Measurements from ENCODE around the gene ISLR. TPM values are rescaled to one million over a fixed set of nuclear protein-coding genes. Genes with fewer than 3 reads are reported as not detected.

ISLR gene
- polyA plus RNA-seq, 4 donors: 57.4 to 515 (median 72.8) TPM

DNA sequence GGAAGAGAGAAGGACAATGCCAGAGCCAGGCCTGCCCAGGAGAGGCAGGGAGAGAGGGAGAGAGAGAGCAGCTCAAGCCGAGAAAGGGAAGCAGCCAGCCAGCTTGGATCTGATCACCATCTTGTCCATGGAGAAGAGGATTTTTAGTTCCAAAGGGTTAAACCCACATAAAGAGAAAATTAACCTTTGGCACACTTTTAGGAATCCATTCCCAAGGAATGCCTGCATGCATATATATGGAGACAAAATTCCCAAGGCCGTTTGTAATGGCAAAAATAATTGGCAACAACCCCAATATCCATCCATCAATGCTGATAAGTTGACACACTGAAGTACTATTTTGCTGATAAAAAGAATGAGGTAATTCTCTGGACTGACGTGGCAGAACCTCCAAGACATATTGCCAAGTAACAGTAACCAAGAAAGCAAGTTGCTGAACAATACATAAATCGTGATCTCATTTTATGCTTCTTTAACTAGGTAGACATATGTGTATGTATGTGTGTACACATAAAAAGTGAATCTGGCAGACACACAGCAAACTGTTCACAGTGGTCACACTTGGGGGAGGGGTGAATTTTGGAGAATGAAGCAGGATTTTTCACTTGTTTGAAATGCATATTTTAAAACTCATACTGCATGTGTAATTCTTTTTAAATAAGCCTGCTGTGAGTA is 36.6 kb downstream of the ISLR start:
- no peak for DNase-seq (ENCODE audit: low read depth in 4 of 4, low spot score in 3 of 4)

DNA sequence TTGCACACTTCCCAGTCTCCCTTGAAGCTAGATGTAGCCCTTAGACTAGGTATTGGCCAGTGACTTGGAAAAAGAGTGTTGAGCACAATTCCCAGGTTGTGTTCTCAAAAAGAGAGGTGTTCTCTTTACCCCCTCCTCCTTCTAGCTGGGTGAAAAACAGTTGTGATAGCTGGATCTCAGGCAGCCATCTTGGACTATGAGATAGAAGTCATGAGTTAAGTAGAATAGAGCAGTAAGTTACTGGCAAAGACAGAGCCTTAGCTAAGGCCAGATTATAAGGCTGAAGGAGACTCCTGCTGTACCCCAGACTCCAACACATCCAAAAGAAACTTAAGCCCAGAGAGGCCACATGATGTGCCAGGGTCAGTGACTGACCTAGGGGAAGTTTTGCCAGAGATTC is 37.2 kb downstream of the ISLR start:
- no peak for DNase-seq (ENCODE audit: low read depth in 4 of 4, low spot score in 3 of 4)

DNA sequence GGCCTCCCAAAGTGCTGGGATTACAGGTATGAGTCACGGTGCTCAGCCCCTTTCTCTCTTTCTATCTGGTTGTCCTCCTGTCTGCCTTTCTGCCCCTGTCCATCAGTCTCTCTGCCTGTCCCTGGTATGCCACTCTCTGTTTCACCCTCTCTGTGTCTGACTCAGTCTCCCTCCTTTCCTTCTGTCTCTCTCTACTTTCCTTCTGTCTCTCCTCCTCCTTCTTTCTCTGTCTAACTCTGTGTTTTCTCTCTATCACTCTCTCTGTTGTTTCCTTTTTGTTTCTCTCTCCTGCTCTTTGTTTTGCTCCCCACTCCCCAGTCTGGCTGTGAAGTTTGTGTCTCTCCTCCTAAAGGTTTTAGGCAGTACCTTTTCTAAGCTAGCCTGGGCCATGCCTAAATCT is 38.1 kb downstream of the ISLR start:
- DNase-seq (ENCODE audit: low read depth in 4 of 4, low spot score in 3 of 4): no peak

DNA sequence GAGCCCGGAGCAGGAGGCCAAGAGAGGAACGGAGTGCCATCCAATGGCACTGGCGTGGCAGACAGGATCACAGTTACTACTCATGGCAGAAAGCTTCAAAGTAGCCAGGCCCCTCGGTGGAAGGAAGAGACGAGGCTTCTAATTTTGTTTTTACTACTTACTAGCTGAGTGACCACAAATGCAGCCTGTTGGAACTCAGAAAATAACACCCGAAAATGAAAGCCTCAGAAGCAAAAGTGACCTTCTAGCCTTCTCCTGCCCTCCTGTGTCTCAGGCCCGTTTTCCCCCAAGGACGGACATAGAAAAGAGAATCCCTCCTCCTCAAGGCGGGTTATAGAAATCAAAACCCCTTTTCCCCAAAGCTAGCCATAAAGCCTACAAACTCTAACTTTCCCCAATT is 39.0 kb downstream of the ISLR start:
- DNase-seq (ENCODE audit: low read depth in 4 of 4, low spot score in 3 of 4): no peak

DNA sequence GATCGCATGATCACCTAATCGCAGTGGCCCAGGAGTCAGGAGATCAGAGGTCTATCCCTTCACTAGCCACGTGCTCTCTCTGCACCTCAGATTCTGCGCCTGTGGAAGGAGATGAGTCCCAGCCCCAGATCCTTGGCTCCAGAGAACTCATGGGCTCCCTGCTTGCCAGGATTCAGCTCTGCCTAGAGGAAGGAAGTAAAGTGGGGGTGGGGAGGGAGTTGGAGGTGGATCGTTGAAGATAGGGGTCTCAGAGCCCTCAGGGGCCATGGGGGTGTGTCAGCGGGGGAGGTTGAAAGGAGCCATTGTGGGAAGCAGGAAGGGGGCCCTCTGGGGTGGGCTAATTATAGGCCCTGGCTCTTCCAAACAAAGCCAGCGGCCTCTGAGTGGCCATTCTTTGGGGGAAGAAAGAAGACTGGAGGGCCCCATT is 40.4 kb downstream of the ISLR start:
- no peak for DNase-seq (ENCODE audit: low read depth in 4 of 4, low spot score in 3 of 4)

DNA sequence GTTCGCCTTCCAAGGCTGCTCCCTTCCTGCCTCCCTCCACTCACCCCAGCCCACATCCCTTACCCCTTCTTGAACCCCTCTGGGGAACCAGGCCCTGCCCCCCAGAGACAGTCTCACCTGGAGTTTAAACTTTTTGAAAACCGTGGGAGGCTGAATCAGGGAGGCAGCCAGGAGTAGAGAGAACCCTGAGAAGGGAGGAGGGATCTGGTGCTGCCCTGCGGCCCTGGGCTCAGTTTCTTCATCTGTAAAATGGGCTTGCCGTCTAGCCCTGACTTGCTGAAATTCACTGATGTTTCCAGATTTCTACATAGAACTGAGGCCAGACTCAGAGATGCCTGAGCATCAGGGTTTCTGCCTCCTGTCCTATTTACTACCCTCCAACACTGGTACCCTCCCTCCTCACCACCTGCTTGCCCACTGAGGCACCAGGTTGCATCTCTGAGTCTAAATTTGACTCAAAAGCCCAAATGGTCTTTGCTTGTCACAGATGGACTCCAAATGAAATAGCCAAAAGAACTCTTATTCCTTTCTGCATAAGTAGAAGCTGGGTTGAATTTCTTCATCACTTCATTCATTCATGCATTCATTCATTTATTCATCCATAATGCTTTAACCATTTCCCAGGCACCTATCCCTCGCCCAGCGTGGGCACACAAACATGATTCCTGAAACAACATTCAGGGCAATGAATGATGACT is 41.0 kb downstream of the ISLR start:
- no peak for DNase-seq (ENCODE audit: low read depth in 4 of 4, low spot score in 3 of 4)

DNA sequence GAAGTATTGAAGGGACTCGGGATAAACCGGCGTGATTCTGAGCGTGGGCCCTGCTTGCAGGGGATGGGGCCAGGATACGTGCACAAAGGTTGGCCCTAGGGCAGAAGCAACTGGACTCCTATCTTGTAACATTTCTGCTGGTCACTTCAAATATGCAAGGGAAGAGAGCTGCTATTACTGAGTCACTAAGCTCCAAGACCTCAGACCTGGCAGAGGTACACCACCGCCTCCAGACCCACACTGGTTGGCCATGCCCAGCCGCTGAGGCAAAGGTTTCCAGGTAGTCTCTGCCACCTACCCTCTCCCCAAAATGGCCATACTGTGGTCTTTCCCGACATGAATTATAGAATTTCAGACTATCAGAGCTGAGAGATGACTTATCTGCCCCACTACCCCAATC is 42.4 kb downstream of the ISLR start:
- DNase-seq (ENCODE audit: low read depth in 4 of 4, low spot score in 3 of 4): no peak

DNA sequence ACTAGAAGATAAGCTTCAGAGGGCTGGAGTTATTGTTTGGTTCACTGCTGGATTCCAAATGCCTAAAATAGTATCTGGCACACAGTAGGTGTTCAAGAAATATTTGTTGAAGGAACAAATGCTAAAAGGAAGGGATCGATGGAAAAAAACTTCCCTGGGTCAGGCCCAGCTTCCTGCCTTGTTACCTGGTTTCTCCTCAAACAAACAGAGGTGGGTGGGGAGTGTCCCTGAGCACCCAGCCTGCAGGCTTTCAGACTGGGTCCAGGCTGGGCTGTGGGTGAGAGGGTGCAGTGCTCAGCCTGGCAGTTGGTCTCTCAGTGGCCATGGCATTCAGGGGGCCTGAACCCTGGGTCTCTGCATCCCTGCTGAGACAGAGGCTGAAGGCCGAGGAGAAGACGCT is 43.4 kb downstream of the ISLR start:
- DNase-seq (ENCODE audit: low read depth in 4 of 4, low spot score in 3 of 4): no peak

DNA sequence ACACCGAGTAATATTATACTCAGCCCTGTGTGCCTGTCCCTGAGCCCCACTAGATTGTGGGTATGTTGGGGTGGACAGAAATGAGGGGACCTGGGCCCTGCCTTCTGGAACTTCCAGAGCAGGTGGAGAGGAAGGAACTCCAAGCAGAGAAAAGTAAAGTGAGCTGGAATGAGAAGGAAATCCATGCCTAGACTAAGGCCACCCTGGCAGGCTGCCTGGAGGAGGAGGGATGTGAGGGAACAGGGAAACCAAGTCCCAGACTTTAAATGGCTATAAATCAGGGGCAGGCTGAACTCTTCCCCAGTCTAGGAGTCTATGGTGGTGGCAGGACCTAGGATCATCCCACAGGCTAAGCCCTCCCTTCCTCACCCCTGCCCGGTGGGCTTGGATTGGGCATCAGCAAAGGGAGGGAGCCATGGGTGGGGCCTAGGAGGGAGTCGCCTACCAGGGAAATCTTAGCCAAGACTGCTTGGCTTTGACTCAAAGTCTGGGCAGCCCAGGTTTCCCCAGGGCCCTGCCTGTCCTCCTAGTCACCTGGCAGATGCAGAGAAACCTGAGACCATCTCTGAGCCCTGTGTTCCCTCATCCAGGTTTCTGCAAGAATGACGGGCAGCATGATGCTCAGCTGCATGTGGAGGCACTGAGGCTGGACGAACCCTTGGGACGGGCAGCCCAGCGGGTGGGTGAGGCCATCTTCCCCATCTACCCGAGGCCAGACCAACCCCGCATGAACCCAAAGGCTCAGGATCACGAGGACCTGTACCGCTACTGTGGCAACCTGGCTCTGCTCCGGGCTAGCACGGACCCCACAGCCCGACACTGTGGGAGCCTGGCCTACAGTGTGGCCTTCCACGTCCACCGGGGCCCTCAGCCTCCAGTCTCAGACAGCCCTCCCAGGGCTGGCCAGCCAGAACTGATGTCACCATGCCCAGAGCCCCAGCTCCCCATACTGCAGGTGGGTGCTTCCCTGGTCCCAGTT is 44.7 kb downstream of the ISLR start:
- DNase-seq (ENCODE audit: low read depth in 4 of 4, low spot score in 3 of 4): no peak

DNA sequence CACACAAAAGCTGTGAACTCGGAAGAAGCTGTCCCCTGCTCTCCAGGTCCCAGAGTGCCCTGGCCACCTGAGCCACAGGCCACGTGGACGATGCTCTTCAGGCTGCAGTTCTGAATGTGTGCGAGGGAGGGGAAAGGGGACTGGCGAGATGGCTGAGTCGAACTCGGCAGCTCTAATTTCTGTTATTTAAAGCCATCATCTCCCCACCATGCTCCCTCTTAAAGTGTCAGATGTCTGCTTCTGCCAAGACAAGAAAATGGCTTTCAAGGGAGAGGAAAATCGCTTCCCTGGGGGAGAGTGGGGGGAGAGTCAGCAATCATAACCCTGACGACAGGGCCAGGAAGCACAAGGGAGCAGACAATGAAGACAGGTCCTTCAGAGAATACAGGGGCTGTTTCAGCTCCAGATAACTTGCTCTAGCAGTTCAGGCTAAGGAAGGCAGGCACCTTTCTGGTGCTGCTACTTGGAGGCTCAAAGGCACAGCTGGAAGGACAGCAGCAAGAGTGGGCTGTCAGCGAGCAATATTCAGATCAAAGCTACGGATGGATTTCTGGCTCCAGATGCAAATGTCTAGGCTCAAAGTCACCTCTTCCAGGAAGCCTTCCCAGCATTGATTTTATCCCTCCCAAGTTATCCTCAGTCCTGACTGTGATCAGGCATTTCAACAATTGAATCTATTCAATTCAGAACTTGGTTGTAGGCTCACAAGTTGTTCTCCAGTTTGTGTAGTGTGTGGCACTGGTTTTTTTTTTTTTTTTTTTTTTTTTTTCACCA is 47.2 kb downstream of the ISLR start:
- no peak for DNase-seq (ENCODE audit: low read depth in 4 of 4, low spot score in 3 of 4)

DNA sequence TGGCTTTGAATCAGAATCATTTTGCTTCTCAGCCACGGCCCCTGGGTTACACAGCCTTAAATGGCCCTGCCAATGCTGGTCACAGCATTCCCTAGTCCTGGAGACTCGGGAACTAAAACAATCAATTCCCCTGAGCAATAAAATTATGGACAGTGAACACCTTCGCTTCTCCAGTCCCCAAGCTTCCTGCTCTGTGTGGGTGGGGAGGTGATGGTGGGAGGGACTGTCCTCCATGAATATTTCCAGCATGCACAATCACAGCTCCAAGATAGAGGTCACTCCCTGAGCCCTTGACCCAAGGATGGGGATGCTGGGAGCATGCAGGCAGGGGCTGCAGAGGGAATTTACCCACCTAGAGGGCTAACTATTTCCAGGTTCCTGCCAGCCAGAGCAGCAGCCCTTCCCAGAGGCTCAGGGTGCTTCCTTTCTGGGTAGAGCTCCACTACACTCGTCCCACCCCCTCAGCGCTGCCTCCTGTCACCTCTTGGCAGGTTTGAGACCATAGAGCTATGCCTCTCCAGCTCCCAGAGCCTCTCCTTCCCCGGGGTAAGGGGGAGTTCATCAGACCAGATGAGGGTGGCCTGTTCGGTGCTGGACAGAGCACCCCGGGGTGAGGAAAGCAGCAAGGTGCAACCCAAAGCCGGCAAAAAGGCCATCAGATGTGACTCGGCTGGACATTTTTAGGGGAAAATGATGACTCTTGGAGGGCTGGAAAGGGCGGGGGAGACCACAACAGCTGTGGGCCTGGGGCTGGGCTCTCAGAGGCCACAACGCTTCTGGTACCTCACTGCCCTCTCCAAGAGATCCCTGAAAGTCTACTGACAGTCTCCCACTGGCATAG is 48.1 kb downstream of the ISLR start:
- DNase-seq (ENCODE audit: low read depth in 4 of 4, low spot score in 3 of 4): no peak

DNA sequence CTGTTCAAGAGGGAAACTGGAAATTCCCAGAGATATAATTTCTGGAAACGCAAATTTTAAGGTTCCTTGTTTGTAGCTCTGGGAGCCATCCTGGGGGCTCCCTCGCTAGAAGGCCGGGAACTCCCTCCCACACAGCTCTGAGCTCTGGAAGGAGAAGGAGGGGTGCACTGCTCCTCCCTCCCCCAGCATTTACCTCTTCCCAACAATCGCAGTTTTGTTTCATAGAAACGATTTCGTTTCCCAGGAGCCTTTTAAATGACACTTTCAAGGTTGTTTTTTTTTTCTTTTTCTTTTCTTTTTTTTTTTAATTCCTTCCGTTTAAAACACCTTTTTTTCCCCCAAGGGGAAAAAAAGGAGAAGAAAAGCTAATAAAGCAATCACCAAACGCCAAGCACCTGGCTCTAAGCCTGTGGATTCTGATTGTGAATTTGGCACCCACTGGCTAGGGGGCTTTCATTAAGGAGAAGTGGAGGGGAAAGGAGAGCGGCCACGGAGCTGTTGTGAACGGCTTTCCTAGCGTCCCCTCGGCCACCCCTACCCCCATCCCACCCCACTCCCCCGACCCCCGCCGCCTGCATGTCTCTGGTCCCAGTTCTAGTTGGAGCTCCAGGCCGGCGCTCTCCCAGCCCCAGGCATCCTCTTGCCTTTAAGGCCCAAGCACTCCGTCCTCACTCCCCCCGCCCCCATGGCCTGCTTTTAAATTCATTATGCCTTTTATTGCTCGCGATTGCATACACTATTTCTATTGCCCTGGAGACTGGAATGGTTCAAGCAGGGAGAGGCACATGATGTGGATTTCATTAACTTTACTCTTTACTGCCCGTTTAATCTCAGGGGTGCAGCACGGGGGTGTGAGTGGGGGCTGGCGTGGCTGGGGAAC is 49.0 kb downstream of the ISLR start:
- DNase-seq (ENCODE audit: low read depth in 4 of 4, low spot score in 3 of 4): no peak

DNA sequence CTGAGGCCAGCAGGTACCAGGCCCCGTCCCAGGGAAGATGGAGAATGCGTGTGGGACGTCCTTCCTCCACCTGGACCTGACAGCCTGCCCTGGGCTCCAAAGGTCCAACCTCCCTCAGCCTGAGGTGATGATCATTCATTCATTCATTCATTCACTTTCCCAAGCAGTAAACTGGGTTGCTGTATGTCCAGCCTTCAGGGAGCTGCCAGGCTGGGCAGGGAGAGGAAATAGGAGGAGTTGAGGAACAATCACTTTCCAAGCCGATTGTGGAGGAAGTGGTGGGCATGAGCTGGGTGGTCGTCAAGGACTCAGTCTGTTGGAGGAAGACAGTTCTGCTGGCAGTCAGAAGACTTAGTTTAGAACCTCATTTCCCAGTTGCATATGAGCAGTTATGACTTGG is 52.4 kb downstream of the ISLR start:
- DNase-seq (ENCODE audit: low read depth in 4 of 4, low spot score in 3 of 4): no peak

Other genes starting within 250 kb of the ISLR start
- 10 to 100 TPM; 75.0 to 83.8 (median 81.9) TPM for gene LOXL1, start 247.2 kb upstream of the ISLR start, polyA plus RNA-seq (ENCODE audit: insufficient read length in 4 of 4)
- 10 to 100 TPM; 11.6 to 14.9 (median 12.7) TPM for gene STOML1, start 181.4 kb upstream of the ISLR start, polyA plus RNA-seq (ENCODE audit: insufficient read length in 4 of 4)
- gene PML, start 179.0 kb upstream of the ISLR start, polyA plus RNA-seq (ENCODE audit: insufficient read length in 4 of 4): 10 to 100 TPM; 25.8 to 40.1 (median 33.3) TPM
- under 1 TPM in 3 of 4 donors, not detected in 1; 0.33 to 0.66 (median 0.34) TPM for gene GOLGA6A, start 91.2 kb upstream of the ISLR start, polyA plus RNA-seq (ENCODE audit: insufficient read length in 4 of 4)
- gene ISLR2, start 43.1 kb upstream of the ISLR start, polyA plus RNA-seq (ENCODE audit: insufficient read length in 4 of 4): 10 to 100 TPM in 1 of 4 donors, 1 to 10 TPM in 3; 1.0 to 15.5 (median 2.3) TPM
- 10 to 100 TPM; 23.9 to 57.7 (median 40.7) TPM for gene STRA6, start 29.1 kb downstream of the ISLR start, polyA plus RNA-seq (ENCODE audit: insufficient read length in 4 of 4)
- gene CCDC33, start 62.6 kb downstream of the ISLR start, polyA plus RNA-seq (ENCODE audit: insufficient read length in 4 of 4): 1 to 10 TPM; 2.8 to 9.2 (median 3.9) TPM
- 1 to 10 TPM; 1.1 to 6.0 (median 1.9) TPM for gene CYP11A1, start 193.9 kb downstream of the ISLR start, polyA plus RNA-seq (ENCODE audit: insufficient read length in 4 of 4)